Posterior cingulate gyrus (tissue), 11 donors: ENCODE data around the gene ACTBL2.
"Not testable (repeated sequence)": the region's sequence is repeated elsewhere in the genome, so short reads cannot be mapped to it uniquely, and the experiment has no call there.

Source experiments
- DNase-seq, 10 donors: peaks; one replicate each; pipeline versions ENCODE4 v3.0.0 to v3.0.0-alpha.2; 2020 to 2021; ENCODE audit warnings: mixed read lengths in 3 of 10
- intact Hi-C: fragments of 100-400 bp; cut with DNase I; formaldehyde crosslinking; loops from one replicate; pipeline ENCODE4 v1.15.1; 2023

ACTBL2 gene

DNA sequence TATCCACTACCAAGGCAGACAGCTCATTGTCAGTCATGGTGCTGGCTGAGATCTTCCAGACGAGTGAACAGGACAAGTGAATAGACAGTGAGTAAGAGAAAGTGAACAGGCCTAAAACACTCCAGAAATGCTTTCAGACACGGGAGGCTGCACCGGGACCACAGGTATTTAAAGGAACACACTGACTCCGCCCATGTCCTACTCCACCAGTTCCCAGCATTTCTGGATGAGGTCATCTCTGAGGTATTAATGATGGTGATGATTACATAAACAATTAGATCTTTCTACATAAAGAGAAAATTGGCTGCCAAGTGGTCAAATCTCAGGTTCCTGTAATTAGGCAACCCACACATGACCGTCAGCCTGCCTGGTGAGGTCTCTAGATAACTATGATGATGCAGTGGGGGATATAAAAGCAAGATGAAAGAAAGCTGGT, at the start of gene ACTBL2:
Gene ACTBL2, minus strand, starts transcription at position 141 of the 436 bp plus-strand sequence. Its CDS starts 104 bp downstream, at position 37.
- no peak for DNase-seq
- intact Hi-C loops: no loop called here

DNA sequence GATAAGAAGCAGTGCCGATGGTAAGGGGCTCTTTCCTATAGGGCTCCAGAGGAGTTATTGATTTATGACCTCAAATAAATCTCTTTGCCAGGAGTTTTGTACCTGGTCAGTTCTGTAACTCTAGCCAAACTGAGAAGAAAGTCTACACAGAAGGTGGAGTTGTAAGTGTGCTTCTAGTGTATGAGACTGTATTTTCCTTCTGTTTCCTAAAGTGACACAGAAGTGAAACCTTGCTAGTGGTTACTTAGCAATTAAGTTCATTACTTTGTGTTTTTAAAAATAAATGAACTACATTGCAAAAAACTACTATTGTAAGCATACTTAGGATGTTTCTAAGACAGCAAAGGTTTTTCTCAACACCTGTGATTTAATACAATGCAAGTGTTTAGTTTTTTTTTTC, 48.7 kb upstream of the ACTBL2 start:
- intact Hi-C loops: no loop called here
- DNase-seq: no peak

DNA sequence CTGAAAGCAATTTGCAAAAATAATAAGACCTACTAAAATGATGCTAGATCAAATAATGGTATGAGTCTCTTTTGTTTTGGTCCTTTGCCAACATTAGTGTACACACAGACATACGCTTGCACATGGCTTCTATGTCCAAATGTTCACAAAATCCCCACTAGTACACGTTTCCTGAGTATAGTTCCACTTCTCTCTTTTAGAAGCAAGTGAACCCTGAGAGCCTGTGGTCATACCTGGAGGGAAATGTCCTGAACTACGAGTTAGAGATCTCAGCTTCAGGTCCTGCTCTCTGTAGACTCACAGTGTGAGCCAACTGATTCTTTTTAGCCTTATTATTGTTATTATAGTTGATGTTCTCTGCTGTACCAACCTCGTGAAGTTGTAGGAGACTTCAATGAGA, 47.3 kb upstream of the ACTBL2 start:
- no peak for DNase-seq
- intact Hi-C loops: no loop called here

DNA sequence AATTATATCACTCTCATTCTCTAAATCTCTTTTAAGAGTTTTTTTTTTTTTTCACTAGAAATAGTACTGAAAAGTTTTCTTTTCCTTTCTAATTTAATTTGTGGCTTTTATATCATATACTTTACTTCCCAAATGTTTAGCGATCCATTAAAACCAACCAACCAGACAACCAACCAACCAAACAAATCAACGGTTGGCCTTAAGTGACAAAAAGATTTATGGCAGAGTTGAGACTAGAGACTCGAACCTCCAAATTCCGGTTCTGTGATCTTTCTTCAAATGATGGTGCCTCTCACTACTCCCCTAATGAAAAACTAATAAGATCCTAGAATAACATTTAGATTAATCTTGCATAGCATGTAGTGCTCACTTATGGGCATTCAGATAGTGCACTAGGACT, 45.3 kb upstream of the ACTBL2 start:
- no peak for DNase-seq
- intact Hi-C loops: no loop called here

DNA sequence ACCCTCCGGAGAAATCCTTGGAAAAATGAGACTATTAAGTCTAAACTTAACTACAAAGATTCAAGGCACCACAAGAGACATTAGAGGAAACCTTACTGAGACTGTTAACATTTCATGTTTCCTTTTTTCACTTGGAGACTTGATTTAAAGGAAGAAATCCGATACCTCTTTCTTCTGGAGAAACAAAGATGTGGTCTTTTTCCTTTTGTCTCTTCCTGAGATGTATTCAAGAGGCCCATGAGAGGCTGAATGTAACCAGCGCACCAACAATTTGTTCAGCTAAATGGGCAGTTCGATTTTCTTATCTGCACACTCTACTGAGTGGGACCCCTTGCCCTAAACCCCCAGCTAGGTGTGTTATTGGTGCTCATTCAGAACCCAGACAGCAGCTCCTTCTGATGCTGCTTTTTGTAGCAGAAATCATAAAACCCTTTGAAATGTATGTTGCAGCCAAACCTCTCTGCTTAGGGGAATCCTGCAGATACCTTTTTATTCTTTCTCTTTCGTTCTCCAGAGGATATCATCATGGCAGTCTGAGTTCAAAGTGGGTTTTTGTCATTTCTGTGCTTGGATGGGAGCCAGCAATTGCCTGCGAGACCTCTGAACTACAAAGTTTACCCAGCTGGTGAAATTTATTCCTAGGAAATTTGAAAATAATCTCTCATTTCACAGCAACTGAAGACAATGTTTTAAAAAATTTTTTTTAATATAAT, 41.9 kb upstream of the ACTBL2 start:
- DNase-seq: no peak
- intact Hi-C loops: no loop called here

DNA sequence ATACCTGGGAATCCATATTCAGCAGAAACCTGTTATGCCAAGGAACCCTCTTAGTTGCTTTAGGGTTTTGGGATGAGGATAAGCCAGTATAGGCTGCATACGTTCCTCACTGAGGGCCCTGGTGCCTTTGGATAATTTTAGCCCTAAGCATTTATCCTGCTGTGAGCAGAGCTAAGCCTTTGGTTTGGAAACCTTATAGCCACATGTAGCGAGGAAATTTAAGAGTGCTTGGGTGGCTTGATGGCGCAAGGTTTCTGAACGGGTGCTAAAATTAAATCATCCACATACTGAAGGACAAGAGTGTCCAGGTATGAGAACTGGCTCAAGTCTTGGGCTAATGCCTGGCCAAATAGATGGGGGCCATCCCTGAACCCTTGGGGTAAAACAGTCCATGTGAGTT, 39.9 kb upstream of the ACTBL2 start:
- DNase-seq, intact Hi-C loops: not testable (repeated sequence)

DNA sequence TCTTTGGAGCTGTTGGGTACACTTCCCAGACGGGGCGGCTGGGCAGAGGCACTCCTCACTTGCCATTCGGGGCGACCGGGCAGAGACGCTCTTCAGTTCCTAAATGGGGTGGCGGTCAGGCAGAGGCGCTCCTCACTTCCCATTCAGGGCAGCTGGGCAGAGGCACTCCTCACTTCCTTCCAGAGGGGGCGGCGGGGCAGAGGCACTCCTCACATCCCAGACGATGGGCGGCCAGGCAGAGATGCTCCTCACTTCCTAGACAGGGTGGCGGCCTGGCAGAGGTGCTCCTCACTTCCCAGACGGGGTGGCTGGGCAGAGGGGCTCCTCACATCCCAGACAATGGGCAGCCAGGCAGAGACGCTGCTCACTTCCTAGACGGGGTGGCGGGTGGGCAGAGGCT, 35.8 kb upstream of the ACTBL2 start:
- intact Hi-C loops: not testable (repeated sequence)

DNA sequence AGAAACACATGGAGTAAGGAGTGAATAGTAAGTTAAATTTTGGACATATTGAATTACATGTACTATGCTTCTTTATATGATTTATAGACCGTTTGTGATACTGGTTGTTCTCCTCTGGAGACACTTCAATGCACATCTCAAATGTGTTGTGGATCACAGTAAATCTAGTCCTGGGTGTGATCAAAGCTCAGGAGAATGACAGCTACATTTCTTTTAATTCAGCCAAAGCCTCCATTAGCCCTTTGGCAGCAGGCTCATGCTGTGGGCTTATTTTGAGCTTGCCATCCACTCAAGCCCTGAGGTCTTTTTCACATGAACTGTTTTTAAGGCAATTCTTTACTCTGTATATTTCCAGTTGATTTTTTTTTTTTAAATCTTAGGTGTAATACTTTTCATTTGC, 34.6 kb upstream of the ACTBL2 start:
- DNase-seq: no peak
- intact Hi-C loops: no loop called here

More for the DNA sequence above, 35.8 kb upstream of the ACTBL2 start:
- DNase-seq: peak in 3 of 10 donors; percentile 66 to 82 (median 80)

DNA sequence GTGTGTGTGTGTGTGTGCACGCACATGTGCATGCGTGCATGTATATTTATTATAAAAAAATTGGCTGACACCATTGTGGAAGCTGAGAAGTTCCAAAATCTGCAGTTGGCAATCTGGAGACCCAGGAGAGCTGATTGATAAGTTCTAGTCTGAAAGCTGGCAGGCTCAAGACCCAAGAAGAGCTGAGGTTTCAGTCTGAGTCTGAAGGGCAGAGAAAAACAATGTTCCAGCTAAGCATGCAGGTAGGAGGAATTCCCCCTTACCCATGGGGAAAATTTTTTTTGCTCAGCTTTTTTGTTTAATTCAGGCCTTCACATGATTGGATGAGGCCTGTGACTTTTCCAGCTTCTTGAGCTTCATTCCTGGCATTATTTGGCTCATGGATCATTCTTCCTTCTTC, 31.2 kb upstream of the ACTBL2 start:
- intact Hi-C loops: no loop called here
- DNase-seq: no peak

DNA sequence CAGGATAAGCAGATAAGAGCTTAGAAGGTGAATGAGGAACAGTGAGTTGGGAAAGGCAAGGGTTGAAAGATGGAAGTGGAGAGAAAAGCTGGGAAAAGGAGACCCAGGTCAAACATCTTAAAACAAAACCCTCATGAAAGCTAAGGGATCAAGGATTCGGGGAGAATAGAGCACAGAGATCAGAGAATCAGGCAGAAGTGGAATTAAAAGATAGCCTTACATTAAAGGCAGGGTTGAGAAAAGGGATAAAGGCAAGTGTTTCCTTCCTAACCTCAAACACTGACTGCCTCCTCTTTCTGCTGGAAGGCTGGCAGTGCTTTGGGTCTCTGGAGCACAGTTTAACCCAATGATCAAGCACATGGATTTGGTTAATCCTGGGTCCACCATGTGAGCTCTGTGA, 28.7 kb upstream of the ACTBL2 start:
- DNase-seq: no peak
- intact Hi-C loops: no loop called here

DNA sequence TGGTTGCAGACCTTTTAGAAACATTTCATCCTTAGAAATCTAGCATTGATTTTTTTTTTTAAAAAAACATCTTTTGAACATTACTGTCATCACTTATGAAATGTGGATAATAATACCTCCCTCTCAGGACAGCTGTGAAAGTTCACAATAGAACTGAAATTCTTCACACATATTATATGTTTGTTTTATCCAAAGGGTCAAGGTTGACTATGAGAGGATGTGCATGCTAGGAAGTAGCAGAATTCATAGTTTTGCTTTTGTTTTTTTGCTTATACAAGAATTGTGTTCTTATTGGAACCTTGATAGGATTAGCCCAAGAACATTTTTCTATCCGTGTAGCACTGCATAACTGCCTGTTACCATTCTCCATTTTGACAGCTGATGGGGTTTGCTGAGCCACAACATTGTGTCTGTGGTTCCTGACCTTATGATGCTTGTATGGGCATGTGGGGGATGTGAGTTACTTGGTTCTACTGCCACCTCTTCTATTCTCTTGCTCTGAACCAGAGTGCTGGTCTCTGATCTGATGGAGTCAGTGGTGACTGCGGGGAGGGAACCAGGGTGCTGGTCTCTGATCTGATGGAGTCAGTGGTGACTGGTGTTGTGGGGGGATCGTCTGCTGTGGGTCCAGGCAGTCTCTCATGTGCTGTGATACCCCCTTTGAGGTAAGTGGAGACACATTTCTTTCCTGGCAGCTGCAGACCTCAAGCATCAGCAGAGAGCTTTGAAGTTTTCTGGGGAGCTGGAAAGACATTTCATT, 27.1 kb upstream of the ACTBL2 start:
- DNase-seq: no peak
- intact Hi-C loops: no loop called here

DNA sequence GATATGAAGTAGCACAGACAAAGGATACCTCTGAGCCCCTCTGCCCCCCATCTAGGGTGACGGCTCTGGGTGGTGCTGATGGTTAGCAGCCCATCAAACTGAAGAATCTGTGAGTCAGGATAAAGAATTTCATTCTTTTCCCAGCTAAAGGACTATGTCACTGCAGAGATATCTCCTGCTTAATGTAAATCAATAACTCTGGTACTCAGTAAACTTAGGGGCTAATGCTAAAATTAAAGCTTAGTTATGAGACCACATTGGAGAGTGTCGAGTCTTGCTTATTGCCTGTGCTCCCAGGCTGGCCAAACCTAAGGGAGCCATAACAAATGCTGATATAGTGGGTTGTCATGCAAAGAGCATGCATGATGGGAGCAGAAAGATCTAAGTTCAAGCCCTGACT, 25.6 kb upstream of the ACTBL2 start:
- intact Hi-C loops: no loop called here
- DNase-seq: no peak

DNA sequence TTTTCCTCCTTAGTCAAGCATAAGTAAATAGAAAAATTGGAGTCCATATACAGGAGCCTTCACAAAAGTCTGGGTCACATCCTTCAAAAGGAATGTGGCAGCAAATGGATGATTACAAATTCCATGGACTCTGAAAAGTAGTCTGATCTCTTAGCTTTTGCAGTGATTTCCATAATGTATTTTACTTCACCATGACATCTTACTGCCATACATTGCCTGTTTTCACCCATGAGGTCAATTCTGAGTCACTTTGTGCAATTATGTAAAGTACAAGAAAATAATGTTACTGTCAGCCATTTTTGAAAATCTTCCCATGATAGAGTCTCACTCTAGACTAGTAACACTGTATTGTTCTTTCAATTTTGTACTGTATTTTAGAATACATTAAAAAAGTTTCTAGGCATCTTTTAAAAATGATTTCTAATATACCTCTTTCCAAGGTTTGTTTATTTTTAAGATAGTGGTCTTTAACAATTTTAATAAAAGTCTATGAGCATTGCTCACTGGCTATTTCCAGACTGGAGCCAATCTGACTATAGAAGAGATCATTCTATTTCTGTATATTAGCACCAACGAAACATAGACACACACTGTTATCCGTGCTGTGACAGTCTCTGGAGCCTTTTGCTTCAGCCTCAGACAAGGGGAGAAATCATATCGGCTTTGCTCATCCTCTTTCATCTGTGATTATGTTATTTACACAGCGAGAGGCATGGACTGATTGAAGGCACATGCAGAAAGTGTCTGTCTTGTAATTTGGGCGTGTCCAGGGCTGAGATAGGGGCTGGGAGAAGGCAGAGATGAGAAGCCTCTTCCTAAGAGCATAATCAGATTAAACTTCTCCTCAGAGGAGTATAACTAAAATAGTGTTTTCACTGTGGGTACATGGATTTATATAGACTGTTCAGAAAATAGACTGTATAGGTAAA, 22.9 kb upstream of the ACTBL2 start:
- intact Hi-C loops: no loop called here
- DNase-seq: no peak

DNA sequence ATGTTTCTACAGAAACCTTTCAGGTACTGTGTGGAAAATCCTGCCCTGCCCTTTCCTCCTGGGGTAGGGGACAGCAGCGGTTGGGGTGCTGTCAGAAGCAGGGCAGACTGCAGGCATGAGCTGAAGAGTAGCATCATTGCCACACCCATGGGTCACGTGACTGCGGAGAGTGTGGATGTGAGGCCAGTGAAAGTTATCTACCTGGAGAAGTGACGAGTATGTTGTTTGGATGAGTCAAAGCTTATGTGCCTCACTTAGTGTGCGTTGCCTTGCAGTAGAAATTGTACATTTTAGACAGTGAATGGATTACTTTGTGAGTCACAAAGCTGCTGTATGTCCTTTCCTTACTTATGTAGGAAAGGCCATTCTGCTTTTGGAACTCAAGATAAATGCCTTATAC, 21.7 kb upstream of the ACTBL2 start:
- DNase-seq: no peak
- intact Hi-C loops: no loop called here

DNA sequence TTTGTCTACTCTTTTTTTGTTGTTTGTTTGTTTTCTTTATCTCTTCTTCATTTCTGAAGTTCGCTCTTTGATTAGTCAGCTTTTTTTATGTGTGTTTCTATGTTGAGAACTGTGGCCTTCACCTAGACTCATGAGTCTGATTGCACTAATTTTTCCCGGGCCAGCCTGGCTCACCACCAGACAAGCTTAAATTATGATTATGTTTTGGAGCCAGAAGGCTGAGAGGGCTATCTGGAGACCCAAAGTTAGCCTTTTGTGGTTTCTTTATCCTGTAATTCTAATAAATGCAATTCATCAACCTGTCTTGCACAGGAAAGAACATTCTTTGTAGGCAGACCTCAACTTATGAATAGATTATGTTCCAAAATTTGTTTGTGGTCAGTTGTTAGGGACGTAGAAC, 20.8 kb upstream of the ACTBL2 start:
- no peak for DNase-seq
- intact Hi-C loops: no loop called here

DNA sequence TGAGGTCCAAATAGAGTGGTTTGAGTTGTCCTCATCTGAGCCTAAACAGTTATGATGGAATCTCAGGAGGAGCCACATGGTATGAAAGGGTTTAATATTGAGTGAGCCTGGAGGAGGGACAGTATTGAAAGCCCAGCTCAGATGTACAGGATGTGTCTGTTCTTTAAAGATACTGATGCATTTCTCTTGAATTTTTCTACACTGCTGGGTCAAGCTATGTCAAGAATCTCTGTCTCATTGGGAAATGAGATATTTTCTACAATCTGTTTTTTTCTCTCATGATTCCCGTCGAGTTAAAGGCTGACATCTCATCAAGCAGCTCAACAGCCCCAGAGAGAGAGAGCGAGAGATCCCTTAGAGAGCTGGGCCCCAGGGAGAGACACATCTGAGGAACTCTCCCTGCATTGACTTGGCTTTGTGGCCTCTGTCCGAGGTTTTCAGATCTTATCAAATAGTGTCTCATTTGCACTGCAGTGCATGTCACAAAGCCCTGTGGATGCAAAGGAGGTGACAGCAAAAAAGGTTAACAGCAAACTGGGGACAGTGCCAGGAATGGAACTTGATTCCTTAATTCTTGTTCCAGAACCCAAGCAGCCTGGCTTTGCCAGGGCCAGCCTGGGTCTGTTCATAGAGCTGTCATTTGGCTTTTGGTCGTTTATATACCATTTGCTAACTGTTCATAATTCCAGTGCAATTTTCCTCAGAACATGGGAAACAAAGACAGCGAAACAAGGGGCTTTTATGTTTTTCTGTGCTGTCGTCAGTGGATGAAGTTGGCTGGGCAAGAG, 19.0 kb upstream of the ACTBL2 start:
- DNase-seq: peak in 2 of 10 donors; percentile 16 to 81
- intact Hi-C loops: no loop called here

DNA sequence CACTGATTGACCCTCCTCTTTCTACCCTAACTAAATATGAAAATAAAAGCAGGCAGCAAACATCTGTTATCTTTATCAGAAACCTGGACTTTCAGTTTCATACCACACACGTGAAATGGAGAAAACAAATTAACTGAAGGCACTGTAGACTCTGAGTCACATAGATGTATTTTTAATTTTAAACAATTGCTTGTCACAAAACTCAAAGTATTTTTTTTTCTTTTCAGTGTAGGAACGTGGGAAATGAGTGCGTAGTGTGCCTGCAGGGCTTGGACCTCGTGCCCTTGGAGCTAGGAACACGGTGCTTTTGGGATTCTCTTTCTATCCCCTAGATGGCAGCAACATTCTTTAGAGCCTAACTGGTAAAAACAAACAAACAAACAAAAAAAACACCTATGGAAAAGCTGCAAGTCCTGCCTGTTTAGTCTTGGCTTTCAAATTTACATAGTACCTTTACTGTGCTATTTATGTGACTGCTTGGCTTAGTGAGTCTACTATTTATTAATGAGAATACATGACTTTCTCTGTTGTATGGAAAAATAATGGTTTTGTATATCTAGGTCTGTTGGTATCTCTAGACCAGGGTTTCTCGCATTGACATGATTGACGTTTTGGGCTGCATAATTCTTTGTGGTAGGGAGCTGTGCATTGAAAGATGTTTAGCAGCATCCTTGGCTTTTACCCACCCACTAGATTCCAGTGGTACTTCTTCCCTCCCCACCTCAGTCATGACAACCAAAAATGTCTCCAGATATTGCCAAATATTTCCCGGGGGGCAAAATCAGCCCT, 16.8 kb upstream of the ACTBL2 start:
- peak in 3 of 10 donors; percentile 28 to 79 (median 71) for DNase-seq
- intact Hi-C loops: loop anchor here (1.0 to 10.0 kb wide), 4 partner anchors 202 to 961 kb away; partner anchors contain the start of gene PLK2

DNA sequence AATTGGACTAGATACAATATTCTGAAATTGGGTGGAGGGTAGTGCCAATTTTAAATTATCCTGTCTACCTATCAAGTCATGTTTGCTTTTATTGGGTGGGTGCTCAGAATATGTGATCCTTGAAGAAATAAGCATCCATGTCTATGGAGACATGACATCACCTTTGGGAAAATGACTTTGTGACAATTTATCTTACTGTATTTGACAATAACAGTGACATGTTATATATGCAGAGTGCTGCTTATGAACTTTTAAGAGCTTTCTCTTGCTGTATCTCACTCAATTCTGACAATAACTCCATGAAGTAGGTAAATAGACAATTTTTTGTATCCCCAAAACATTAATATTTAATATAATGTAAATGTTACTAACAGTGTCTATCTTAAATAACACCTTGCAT, 15.1 kb upstream of the ACTBL2 start:
- intact Hi-C loops: loop anchor here (5.0 to 10.0 kb wide), 3 partner anchors 200 to 587 kb away; no protein-coding TSS in a partner anchor
- no peak for DNase-seq
